ENCODE results near the gene TRAPPC14.

DNA sequence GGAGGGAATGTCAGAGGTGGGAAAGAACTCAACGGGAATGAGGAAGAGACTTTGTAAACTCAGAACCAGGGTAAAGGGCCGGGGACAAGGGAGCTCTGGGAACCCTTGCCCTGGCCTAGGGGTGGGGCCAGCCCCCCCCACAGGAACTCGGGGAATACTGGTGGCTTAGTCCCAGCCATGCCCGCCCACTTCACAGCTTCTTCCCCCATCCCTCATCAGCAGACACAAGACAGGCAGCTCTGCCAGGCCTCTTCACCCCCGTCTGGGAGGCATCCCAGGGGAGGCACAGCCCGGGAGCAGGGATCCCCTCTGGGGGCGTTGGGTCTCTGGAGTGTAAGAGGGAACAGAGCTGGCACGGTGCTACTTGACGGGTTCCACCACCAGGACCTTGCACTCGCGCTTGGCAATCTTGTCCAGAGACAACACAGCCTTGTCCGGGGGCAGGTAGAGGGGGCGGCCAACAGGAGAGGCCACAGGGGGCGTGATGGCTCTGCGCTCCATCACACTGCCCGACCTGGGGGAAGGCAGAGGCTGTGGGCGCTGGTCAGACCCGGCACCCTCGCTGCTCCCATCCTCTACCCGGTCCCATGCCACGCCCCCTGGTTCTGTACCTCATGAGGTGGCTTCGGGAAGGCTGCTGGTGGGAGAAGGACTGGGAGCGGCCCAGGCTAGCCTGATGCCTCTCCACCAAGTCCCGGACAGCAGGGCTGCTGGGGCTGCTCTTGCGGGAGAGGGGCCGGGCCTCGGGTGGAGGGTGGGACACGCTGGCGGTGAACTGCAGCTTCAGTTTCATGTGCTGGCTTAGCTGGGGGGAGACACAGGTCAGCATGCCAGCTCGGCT, 3.7 kb downstream of the TRAPPC14 start:
- TF ChIP-seq ELF4 (IDR thresholded peaks at IDR 0.05) (no peak), FOXM1 (IDR thresholded peaks at IDR 0.05; ENCODE audit: borderline replicate concordance) (no peak), FOXA1 (IDR thresholded peaks at IDR 0.05) (no peak), BHLHE40 (IDR thresholded peaks at IDR 0.05; ENCODE audit: borderline replicate concordance) (no peak), HDGF (IDR thresholded peaks at IDR 0.05; ENCODE audit: borderline replicate concordance) (no peak), SUZ12 (IDR thresholded peaks at IDR 0.05) (no peak), SP1 (IDR thresholded peaks at IDR 0.05) (no peak)
